Type B pancreatic cell (in vitro differentiated cells): Measurements from ENCODE around the gene ARSK. TPM values are rescaled to one million over a fixed set of nuclear protein-coding genes. Genes with fewer than 3 reads are reported as not detected.

Source experiments
- DNase-seq: peaks from one replicate; pipeline ENCODE4 v3.0.0; 2021; ENCODE audit warnings: mixed read lengths; ENCODE audit not compliant: unreplicated experiment; ENCODE audit errors: extremely low spot score
- H3K27ac Mint-ChIP-seq: 2 replicates; pipeline ENCODE4 v1.8.0; 2021; ENCODE audit warnings: mild to moderate bottlenecking, mixed read lengths
- H3K27me3 Mint-ChIP-seq: 2 replicates; pipeline ENCODE4 v1.8.0; 2021; ENCODE audit warnings: mixed read lengths
- H3K36me3 Mint-ChIP-seq: 2 replicates; pipeline ENCODE4 v1.8.0; 2021; ENCODE audit warnings: mixed read lengths
- H3K4me1 Mint-ChIP-seq: one replicate; pipeline ENCODE4 v1.8.0; 2021; ENCODE audit warnings: mixed read lengths; ENCODE audit not compliant: unreplicated experiment
- H3K4me3 Mint-ChIP-seq: 2 replicates; pipeline ENCODE4 v1.8.0; 2021; ENCODE audit warnings: mild to moderate bottlenecking, mixed read lengths
- H3K9me3 Mint-ChIP-seq: 2 replicates; pipeline ENCODE4 v1.8.0; 2021; ENCODE audit warnings: mixed read lengths
- CTCF ChIP-seq: fragments of 200-600 bp; sonication (generic); conservative IDR thresholded peaks from 2 replicates; pipeline ENCODE4 v1.5.0; 2021; ENCODE audit warnings: antibody characterized with exemption, mild to moderate bottlenecking
- total RNA-seq: library from RNA; stranded (reverse); gene quantifications from 2 replicates; pipeline ENCODE4 v1.2.1, GENCODE V29; 2021; ENCODE audit warnings: low replicate concordance

The ARSK gene
- total RNA-seq, 1 donor from 2014 or later: 9.1 TPM

- H3K27me3 Mint-ChIP-seq: peaks cover 11% of the 10 kb centered on the region
- no peak for TF ChIP-seq CTCF
- H3K36me3 Mint-ChIP-seq: peaks cover 2% of the 10 kb centered on the region
- H3K27ac Mint-ChIP-seq: no peak overlapping the region
- no peak overlapping the region for H3K4me3 Mint-ChIP-seq
- H3K9me3 Mint-ChIP-seq: peaks cover 7% of the 10 kb centered on the region
- H3K4me1 Mint-ChIP-seq: peaks cover 1% of the 10 kb centered on the region
- no peak for DNase-seq
These were observed 58.6 kb downstream of the ARSK start for GRCh38 chr5:95613514-95613913.

GRCh38 chr5:95615164-95615467, 60.2 kb downstream of the ARSK start:
- Mint-ChIP-seq H3K27me3 (peaks cover 27% of the 10 kb centered on the region), H3K36me3 (peaks cover 5% of the 10 kb centered on the region), H3K4me1 (peaks cover 12% of the 10 kb centered on the region), H3K27ac (no peak overlapping the region), H3K9me3 (peaks cover 7% of the 10 kb centered on the region), H3K4me3 (no peak overlapping the region)
- DNase-seq: no peak
- TF ChIP-seq CTCF: no peak

- no peak for DNase-seq
- no peak overlapping the region for H3K27ac Mint-ChIP-seq
- H3K9me3 Mint-ChIP-seq: peaks cover 7% of the 10 kb centered on the region
- no peak overlapping the region for H3K4me3 Mint-ChIP-seq
- peaks cover 12% of the 10 kb centered on the region for H3K4me1 Mint-ChIP-seq
- H3K36me3 Mint-ChIP-seq: peaks cover 5% of the 10 kb centered on the region
- no peak for TF ChIP-seq CTCF
- H3K27me3 Mint-ChIP-seq: peaks cover 35% of the 10 kb centered on the region
These were observed 62.2 kb downstream of the ARSK start for GRCh38 chr5:95617057-95617456.

GRCh38 chr5:95619096-95619495, 64.2 kb downstream of the ARSK start:
- DNase-seq: no peak
- H3K36me3 Mint-ChIP-seq: peaks cover 5% of the 10 kb centered on the region
- H3K4me1 Mint-ChIP-seq: peaks cover 12% of the 10 kb centered on the region
- H3K27me3 Mint-ChIP-seq: peaks cover 56% of the 10 kb centered on the region
- peak overlapping the region; percentile 64 for H3K27ac Mint-ChIP-seq
- TF ChIP-seq CTCF: no peak
- no peaks in the 10 kb centered on the region for H3K9me3 Mint-ChIP-seq
- peak overlapping the region; percentile 90 for H3K4me3 Mint-ChIP-seq

GRCh38 chr5:95619514-95620029, 64.7 kb downstream of the ARSK start:
- H3K4me1 Mint-ChIP-seq: peaks cover 12% of the 10 kb centered on the region
- H3K27ac Mint-ChIP-seq: peak overlapping the region; percentile 8
- H3K4me3 Mint-ChIP-seq: peak overlapping the region; percentile 90
- no peak for DNase-seq
- no peaks in the 10 kb centered on the region for H3K9me3 Mint-ChIP-seq
- H3K27me3 Mint-ChIP-seq: peaks cover 60% of the 10 kb centered on the region
- peaks cover 5% of the 10 kb centered on the region for H3K36me3 Mint-ChIP-seq
- TF ChIP-seq CTCF: no peak
